NCI-H524 (cell line): ENCODE measurements around the gene APEH.
"Not testable (repeated sequence)": the region's sequence is repeated elsewhere in the genome, so short reads cannot be mapped to it uniquely, and the experiment has no call there.

Experiments
- DNase-seq, 2 experiments: peaks; one replicate each; lab custom pipeline; 2025; lab: John Stamatoyannopoulos, UW

Gene APEH

DNA sequence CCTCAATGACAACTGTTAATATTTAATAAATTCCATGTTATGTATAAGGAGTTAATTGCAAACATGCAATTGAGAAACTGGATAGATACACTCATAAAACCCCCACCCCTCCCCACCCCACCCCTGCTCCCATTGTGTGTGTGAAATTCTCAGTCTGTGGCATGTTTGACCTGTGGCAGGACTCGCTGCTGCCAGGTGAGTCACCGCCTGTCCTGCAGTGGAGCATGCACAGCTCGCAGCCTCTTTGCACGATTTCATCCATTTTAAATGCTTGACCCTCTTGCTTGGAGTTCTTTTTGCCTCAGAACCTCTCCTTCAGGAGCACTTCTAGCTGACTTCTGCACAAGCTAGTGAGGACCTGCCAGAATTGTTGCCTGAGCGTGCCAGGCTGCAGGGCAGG, 5.3 kb upstream of the APEH start:
- DNase-seq: no peak

DNA sequence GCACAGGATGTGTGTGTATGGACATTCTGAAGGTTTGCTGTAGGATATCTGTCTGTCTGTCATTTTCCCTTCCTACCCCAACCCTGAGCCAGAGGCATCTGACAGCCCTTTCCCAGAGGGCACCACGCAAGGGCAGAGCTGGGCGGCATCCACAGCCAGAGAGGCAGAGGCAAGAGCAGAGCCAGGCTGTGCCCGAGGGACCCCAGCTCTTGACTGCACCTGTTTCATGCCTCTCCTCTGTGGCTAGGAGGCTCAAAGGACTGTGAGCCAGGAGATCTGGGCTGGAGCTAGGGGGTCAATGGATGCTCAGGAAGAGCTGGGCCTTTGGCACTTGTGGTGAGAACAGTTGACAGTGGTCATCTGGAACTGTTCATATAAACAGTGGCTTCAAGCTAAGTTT, 4.8 kb upstream of the APEH start:
- no peak for DNase-seq

DNA sequence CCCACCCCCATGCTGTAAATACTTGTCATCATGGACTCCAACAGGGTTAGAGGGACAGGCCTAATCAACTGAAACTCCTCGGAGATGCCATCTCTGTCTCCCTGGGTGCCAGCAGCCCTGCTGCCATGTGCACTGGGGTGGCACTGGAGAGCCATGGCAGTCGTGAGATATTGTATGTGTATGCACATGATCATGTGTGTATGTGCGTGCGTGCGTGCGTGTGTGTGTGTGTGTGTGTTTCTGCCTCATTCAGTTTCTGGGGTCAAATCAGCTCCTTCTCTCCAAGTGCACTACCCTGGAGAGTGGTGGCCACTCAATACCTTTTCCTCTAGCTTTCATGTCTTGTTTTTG, 3.2 kb upstream of the APEH start:
- DNase-seq: no peak

DNA sequence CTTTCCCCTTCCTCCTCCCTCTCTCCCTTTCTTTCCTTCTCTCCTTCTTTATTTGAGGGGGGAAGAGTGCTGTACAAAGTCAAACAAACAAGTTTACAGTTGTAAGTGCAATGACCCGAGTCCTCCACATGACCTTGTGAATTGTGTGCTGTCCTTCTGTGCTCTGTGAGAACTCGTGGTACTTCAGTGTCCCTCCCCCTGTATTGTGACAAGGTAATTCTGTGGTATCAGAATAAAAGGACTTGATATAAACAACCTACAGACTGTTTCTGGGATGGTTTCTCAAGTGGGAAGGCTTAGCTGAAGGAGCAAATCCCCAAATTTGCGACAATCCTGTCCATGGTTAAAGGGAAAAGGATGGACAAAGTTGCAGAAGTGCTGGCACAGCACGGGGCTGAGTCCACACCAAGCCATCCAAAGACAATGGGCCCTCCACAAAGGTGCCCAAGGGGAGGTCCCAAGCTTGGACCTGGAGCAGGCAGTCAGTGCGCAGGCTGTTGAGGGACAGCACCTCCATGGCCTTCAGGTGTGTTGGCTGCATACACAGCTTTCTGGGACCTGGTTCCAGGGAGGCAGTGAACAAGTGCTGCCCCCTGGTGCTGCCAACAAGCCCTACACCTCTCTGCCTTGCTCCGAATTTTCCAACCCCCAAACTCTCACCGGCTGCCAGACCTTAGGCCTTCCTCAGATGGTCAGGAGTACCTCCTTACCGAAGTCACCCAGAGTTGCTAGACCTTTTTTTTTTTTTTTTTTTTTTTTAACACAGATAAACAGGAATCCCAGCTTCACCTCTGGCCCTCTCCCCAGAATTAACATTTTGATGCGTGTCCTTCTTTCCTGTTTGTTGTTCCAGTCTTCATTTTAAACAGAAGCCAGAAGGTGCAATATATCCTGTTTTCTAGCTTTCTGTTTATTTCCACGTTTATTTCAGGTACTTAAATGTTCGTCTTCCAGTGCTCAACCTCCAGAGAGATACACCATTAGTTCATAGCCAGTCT, 2.6 kb upstream of the APEH start:
- no peak for DNase-seq

DNA sequence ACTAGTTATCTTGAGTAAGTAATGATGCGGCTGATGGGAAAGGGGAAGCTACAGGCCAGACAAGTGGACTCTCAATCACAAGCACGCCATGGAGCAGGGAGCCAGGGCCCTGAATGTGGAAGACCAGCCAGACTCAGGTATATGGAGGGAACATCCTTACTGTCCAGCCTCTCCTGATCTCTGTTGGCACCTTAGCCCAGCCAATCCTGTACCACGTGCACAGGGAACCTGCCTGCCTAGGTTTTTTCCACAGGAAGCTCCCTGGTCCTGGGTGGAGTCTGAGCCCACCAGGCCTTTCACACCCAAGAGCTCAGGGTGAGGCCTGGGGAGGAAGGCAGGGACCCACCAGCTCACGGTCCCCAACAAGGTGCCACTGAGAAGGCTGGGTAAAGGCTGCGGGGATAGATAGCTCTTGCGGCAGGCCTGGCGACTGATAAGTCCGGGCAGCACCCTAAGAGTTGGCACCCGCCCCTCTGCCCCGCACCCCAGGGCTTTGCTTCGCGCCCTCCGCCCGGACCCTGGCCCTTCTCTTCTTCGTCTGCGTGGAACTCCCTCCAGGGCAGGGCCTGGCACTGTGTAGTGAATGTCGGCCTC, 933 bp upstream of the APEH start:
- no peak for DNase-seq

DNA sequence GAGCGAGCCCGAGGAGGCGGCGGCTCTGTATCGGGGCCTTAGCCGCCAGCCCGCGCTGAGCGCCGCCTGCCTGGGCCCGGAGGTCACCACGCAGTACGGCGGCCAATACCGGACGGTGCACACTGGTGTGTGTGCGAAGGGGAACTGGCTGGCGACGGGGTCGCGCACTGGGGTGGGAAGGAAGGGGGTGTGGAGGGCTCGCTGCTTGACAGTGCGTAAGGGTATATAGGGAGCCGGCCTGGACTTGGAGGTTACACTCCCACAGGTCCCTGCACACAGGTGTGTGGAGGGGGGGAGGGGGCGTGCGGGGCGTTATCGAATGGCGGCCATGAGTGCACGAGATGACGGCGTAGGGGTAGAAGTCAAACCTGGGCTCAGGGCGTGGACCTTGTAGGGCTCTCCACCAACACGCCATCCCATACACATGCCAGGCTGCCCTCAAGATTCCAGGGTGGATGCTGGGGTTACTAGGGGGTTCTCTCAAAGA, 389 bp downstream of the APEH start:
- DNase-seq: no peak

DNA sequence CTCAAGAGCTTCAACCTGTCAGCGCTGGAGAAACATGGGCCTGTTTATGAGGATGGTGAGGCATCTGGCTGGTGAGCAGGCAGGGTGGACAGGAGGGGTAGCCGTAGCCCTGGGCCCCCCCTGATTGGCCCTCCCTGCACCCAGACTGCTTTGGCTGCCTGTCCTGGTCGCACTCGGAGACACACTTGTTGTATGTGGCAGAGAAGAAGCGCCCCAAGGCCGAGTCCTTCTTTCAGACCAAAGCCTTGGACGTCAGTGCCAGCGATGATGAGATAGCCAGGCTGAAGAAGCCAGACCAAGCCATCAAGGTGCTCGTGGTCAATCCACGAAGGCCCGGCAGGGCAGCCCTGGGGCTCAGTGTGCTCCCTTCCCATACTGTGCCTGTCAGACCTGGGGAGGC, 1.8 kb downstream of the APEH start:
- DNase-seq: no peak

DNA sequence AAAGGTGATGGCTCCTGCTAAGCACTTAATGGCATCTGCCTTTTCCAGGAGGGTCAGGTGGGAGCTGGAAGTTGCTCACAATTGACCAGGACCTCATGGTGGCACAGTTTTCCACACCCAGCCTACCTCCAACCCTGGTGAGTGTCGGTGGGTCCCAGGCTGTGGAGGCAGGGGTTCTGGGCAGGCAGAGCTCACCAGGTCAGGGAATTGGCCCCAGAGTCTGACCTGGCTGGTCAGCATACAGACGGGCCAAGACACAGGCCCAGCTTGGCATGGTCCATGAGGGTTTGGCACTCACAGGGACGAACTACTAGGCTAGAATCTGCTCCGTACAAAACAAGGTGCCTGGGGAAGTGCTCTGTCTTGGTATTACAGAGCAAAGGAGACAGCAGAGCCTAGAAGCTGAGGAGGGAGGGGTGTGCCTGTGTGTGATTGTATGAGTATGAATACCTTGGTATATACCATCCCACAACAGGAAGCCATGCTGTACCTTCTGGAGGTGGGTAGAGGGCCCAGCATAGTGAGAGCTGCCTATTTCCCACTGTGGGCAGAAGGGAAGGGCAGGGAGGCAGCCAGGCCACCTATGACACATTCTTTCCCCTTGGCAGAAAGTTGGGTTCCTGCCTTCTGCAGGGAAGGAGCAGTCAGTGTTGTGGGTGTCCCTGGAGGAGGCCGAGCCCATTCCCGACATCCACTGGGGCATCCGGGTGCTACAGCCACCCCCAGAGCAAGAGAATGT, 6.5 kb downstream of the APEH start:
- no peak for DNase-seq

DNA sequence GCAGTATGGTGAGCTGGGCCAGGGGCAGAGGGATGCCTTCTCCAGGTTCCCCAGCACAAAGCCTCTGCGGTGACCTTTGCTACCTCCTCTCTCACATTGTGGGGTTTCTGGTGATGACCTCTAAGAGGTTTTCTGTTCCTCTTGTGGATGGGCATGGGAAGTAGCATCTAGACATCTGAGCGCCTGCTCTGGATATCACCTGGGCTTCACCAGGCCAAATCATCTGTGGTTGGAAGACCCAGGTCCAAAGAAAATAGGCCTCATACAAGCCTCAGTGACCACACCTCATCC, 7.0 kb downstream of the APEH start:
- no peak for DNase-seq

DNA sequence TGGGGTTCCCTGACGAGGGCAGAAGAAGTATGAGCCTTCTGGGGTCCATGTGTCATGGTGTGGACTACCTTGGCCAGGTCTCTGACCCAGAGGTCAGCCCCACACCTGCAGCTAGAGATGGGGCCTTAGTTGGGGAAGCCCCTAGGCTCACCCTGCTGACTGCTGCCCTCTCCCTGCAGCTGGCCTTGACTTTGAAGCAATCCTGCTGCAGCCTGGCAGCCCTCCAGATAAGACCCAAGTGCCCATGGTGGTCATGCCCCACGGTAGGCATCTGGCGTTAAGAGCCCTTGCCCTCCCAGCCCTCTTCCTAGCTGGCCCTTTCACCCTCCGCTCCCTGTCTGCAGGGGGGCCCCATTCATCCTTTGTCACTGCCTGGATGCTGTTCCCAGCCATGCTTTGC, 7.4 kb downstream of the APEH start:
- DNase-seq: no peak

DNA sequence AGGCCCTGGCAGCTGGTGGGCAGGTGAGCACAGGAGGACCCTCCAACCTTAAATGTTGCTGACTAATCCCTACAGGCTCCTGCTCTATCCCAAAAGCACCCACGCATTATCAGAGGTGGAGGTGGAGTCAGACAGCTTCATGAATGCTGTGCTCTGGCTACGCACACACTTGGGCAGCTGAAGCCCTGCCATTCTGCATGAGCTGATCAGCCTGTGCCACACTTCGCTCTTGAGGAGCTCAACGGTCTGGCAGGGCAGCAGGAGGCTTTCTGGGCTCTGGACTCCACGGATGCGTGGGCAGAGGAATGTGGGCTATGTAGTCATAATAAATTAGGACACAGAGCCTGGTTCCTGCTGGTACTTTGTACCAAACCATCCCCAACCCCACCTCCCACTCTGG, 9.0 kb downstream of the APEH start:
- DNase-seq: no peak

DNA sequence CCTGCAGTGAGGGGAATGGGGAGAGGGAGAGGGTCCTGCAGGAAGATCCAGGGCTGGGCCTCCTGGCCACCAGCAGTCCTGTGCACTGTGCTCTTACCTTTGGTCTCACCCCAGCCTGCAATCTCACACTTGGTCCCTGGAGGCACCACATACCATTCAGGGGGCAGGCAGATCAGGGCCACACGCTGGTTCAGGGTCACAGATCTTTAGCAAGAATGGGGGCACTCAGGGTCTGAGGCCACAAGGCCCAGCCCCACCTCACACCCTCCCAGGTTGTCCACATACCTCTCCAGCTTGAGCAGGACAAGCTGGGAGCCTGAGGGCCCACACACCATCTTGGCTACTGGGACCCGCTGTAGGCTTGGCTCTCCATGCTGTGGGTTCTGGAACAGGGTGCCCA, 10.3 kb downstream of the APEH start:
- not testable (repeated sequence) for DNase-seq

DNA sequence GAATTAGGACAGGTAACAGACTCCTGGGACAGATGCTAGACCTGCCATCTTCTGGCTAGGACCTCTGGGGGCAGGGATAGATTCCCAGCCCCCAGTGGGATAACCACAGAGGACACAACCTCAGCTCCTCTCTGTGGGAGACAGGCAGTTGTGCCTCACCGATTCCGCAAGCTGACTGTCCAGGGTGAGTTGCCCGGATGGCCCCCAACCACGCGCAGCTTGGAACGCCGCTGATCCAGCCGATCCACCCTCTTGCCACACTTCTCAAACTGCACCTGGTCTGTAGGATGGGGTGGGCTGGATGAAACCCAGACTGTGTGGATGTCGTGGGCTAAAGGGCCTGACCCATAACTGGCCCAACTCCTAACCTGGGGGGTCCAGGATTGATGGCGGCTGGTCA, 11.0 kb downstream of the APEH start:
- DNase-seq: not testable (repeated sequence)

DNA sequence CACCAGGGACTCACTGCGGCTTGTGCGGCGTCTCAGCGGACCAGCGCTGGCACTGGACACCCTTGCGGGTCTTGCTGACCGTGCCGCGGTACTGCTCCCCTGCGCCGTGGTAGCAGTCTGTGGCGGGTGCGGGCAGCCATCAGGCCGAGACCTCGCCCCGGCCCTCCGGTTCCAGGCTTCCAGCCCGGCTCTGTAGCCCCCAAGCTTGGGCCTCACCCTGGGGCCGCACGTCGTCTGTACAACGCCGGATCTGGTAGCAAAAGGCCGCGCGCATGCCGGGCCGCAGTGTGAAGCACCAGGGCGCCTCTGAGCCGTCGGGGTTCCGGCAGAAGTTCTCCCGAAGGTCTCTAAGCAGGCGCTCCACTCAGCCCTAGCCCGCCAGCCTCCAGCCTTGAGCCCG, 11.7 kb downstream of the APEH start:
- not testable (repeated sequence) for DNase-seq

DNA sequence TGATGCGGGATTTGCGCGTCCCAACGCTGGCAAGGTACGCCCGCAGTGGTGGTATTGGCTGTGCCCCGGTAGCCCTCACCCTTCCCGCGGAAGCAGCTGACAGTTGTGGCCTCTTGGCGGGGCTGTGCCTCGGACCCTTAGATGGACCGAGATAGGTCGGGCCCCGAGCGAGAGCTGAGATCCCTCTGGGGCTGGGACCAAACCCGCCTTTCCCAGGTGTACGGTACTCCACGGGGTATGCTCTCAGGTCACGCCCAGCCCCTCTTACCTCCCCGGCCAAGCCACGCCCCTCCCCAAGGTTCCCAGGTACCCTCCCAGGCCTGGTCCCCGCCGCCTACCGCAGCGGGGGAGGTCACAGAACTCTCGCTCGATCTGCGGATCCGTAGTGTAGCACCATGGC, 12.2 kb downstream of the APEH start:
- not testable (repeated sequence) for DNase-seq

DNA sequence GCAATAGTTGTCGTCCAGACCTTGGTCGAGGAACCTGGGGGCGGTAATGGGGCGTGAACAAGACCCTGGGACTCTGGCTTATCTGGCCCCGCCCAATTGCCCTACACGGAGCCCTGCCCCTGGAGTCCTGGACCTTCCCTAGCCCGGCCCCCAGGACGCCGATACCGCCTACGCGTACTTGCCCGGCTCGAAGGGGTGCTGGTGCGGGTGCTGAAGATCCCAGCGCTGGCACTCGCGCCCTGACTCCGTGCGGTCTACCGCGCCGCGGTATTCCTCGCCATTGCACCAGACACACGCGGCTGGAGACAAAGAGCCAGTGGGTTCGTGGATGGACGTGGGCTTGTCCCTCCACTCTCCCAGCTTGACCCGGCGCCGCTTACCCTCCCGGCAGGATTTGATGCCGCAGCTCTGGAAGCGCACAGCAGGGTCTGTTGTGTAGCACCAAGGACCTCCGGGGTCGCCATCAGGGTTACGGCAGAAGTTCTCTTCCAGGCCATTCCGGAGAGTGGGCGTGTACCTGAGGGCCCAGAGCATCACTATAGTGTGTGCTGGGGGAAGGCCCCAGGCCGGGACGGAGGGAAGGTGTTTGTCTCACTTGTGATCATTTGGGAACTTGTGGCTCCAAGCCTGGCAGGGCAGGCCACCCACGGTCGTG, 12.7 kb downstream of the APEH start:
- not testable (repeated sequence) for DNase-seq

DNA sequence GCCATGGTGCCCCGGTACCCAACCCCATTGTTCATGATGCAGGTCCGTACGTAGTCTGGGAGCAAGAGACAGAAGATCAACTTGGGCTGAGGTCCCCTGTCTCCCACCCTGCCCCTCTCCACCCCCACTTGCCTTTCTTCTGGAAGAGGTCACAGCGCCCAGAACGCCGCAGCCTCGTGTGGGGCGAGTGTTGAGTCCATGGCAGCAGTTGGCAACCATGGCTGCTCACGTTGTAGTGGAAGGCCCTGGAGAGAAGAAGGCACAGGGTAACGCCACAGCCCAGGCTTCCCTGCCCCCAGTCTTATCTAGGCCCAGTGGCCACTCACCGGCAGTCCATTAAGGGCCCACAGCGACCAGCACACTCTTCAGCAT, 13.3 kb downstream of the APEH start:
- not testable (repeated sequence) for DNase-seq

DNA sequence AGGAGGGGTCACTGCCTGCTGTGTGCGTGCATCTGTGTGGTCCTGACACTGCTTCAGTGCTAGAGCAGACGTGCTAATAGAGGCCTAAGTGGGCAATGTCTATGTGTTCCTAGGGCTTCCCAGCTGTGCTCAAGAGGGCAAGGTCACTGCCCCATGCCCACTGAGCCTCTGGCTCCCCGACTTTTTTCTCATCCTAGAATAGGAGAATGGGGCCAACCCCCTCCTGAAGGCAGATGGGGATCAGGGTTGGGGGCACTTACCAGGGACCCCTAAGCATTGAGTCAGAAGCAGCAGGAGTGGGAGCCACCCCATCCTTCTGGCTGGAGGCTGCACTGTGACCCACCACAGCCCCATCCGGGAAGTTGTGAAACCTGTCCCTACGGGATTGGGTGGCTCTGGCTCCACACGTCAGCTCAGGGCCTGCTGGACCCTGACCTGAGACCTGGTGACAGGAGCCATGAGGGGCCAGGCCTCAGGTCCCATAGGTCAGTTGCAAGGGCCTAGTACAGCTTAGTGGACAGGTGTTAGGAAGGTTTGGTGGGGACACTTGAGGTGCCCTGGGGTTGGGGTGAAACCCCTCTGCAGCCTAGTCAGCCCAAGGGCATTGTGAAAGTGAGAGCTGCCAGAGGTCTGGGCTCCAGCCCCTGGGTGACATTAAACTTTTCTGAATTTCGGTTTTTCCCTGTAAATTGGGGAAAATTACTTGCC, 14.3 kb downstream of the APEH start:
- DNase-seq: not testable (repeated sequence)

DNA sequence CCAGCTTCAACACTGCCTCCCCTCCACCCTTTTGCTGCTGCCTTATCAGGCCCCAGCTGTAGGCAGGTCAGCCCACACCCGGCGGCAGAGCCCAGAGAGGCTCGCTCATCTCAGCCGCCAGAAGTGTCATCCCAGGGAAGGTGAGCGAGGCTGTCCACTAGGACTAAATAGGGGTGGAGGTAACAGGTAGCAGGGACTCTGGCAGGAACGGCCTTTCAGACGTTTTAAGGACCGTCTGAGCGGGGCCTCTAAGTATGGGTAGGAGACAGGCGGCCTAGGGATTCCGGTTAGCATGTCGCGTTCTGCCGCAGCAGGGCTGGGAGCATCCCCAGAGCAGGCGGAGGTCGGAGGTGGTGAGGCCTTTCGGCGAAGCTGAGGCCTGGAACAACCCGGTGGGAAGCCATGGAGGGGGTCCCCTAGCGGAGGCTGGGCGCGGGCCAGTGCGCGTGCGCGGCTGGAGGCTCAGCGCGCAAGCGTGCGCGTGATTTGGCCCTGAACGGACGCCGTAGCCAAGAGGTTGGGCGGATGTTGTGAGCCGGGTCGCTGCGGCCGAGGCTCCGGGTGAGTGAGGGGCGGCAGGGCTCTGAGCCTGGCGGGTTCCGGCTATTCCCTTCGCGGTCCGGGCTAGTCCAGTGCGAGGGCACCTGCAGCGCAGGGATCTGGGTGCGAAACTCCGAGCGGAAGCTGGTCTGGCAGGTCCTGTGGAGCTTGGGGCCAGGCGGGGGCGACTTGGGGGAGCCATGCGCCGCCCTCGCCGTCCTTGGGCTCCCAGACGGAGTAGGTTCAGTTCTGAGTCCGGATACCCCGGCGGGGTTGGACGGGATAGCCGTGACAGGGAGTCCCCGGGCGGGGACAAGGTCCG, 15.1 kb downstream of the APEH start, which contains the start of the genes MST1 and RNF123:
Gene MST1 (minus strand): TSS at position 429 of the 862 bp plus-strand sequence. CDS start 783 bp downstream, outside the sequence.
Gene RNF123 (plus strand): TSS at position 512 of the 862 bp plus-strand sequence. CDS start 1,609 bp downstream, outside the sequence.
- no peak for DNase-seq

DNA sequence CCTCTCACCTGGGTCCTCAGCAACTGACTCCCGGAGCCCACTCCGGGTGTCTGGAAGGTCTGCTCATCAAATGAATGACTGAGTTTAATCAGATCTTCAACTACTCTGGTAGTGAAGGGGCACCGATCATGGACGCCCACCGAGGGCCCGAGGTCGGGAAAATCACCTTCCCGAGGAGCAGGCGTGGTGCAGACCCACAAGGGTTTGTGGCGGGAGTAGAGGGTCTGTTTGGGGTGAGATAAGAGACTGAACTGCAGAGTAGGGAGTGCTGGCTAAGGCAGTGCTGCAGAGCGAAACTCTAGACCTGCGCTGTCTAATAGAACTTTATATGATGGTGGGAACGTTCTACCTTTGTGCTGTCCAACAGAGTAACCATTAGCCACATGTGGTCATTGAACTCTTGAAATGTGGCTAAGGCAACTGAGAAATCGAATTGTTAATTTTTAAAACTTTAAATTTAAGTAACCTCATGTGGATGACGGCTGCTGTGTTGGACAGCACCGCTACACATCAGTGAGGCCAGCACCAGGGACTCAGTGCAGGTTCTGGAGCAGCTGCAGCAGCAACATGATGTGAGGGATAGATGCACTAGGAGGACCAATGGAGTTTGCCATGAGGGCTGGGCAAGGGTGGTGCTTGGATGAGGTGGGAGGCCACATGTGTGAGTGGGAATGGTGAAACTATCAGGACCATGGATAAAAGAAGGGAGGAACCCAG, 15.9 kb downstream of the APEH start:
- not testable (repeated sequence) for DNase-seq
